PC-3 (cell line): ENCODE results near the gene MRPS18B. TPM values are rescaled to one million over a fixed set of nuclear protein-coding genes. Genes with fewer than 3 reads are reported as not detected.
A peak's percentile ranks its signal among the peaks of the same experiment; 100 is the strongest.

Experiments
- ATAC-seq: fragments of 200-7000 bp; cut with Tn5 transposase; 2 replicates; pipeline ENCODE4 v1.9.1; 2020; ENCODE audit warnings: mild to moderate bottlenecking, moderate library complexity
- BruUV-seq: library from RNA; stranded (reverse); fragments of 400-500 nt; replicated peaks from 2 replicates; lab custom pipeline; 2021; lab: Mats Ljungman, UMichigan
- CTCF ChIA-PET: fragments of 300-600 bp; sonication (Branson Sonifier 250); formaldehyde crosslinking; loops from one replicate; lab custom pipeline; 2022; ENCODE audit warnings: antibody characterized with exemption; lab: Charles Lee
- POLR2A ChIA-PET: fragments of 300-600 bp; sonication (Branson Sonifier 250); formaldehyde crosslinking; loops from one replicate; lab custom pipeline; 2022; ENCODE audit warnings: antibody characterized with exemption; ENCODE audit not compliant: unreplicated experiment; lab: Charles Lee
- DNase-seq: peaks from one replicate; pipeline ENCODE4 v3.0.0-alpha.2; 2015
- H2AFZ ChIP-seq: fragments of 300-600 bp; sonication (generic); 2 replicates; pipeline ENCODE4 v1.6.0; 2016; ENCODE audit warnings: antibody characterized with exemption, low read length
- H3F3A ChIP-seq: fragments of 300-600 bp; sonication (generic); one replicate; pipeline ENCODE4 v1.6.0; 2017; ENCODE audit warnings: antibody characterized with exemption, low read length, control low read depth, mild to moderate bottlenecking; ENCODE audit not compliant: unreplicated experiment
- H3K27ac ChIP-seq: fragments of 300-600 bp; sonication (generic); 2 replicates; pipeline ENCODE4 v1.5.1; 2016; ENCODE audit warnings: mild to moderate bottlenecking, low read length
- H3K27me3 ChIP-seq: fragments of 300-600 bp; sonication (generic); 2 replicates; pipeline ENCODE4 v1.6.1; 2016; ENCODE audit warnings: low read length, mixed read lengths
- H3K36me3 ChIP-seq: fragments of 300-600 bp; sonication (generic); 2 replicates; pipeline ENCODE4 v1.6.1; 2016; ENCODE audit warnings: low read depth, mixed run types, low read length, mixed read lengths
- H3K4me1 ChIP-seq: fragments of 300-600 bp; sonication (generic); 2 replicates; pipeline ENCODE4 v1.5.1; 2016; ENCODE audit warnings: low read length; ENCODE audit not compliant: insufficient read depth
- H3K4me2 ChIP-seq: fragments of 300-600 bp; sonication (generic); 2 replicates; pipeline ENCODE4 v1.6.0; 2016; ENCODE audit warnings: low read length
- H3K4me3 ChIP-seq: fragments of 300-600 bp; sonication (generic); 2 replicates; pipeline ENCODE4 v1.5.1; 2016; ENCODE audit warnings: mild to moderate bottlenecking, low read length, mixed read lengths
- H3K79me2 ChIP-seq: fragments of 300-600 bp; sonication (generic); 2 replicates; pipeline ENCODE4 v1.6.1; 2017; ENCODE audit warnings: low read length, mixed read lengths
- H3K9ac ChIP-seq: fragments of 300-600 bp; sonication (generic); 2 replicates; pipeline ENCODE4 v1.6.0; 2016; ENCODE audit warnings: mild to moderate bottlenecking, low read length
- H3K9me2 ChIP-seq: fragments of 300-600 bp; sonication (generic); replicated peaks from 2 replicates; pipeline ENCODE4 v1.6.1; 2016; ENCODE audit warnings: mixed run types, low read length, mixed read lengths
- H3K9me3 ChIP-seq: fragments of 300-600 bp; sonication (generic); 2 replicates; pipeline ENCODE4 v1.6.1; 2016; ENCODE audit warnings: low read length, mixed read lengths
- H4K20me1 ChIP-seq: fragments of 300-600 bp; sonication (generic); 2 replicates; pipeline ENCODE4 v1.6.1; 2016; ENCODE audit warnings: low read length, mixed read lengths
- EZH2 ChIP-seq: fragments of 300-600 bp; sonication (generic); IDR thresholded peaks from one replicate; pipeline ENCODE4 v1.6.1; 2017; ENCODE audit warnings: antibody characterized with exemption, mild to moderate bottlenecking, low read length; ENCODE audit not compliant: unreplicated experiment
- EZH2phosphoT487 ChIP-seq: fragments of 300-600 bp; sonication (generic); IDR thresholded peaks from 2 replicates; pipeline ENCODE4 v1.6.1; 2018; ENCODE audit warnings: mild to moderate bottlenecking, antibody characterized with exemption, low read length, borderline replicate concordance
- intact Hi-C: fragments of 100-400 bp; cut with micrococcal nuclease; formaldehyde crosslinking; loops from 2 replicates; pipeline ENCODE4 v1.9.0; 2023
- total RNA-seq: library from RNA; depleted of rRNA; stranded (reverse); fragments of >200 nt; gene quantifications from 2 replicates; pipeline ENCODE4 v1.2.3, GENCODE V29; 2014
- TF ChIP-seq, protein P1 (sequence below): fragments of 300-600 bp; sonication (generic); conservative IDR thresholded peaks from 2 replicates; pipeline ENCODE4 v1.5.1; 2017; ENCODE audit warnings: antibody characterized with exemption, low read depth, mild to moderate bottlenecking, low read length

Gene MRPS18B
- total RNA-seq, 1 experiment from 2014 or later = 91.0 TPM

DNA sequence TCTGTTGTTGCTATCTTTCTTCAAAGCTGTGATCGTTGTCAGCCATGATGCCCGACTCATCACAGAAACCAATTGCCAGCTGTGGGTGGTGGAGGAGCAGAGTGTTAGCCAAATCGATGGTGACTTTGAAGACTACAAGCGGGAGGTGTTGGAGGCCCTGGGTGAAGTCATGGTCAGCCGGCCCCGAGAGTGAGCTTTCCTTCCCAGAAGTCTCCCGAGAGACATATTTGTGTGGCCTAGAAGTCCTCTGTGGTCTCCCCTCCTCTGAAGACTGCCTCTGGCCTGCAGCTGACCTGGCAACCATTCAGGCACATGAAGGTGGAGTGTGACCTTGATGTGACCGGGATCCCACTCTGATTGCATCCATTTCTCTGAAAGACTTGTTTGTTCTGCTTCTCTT is 27.1 kb upstream of the MRPS18B start:
- Histone ChIP-seq H3K27me3 (no peaks in the 10 kb centered on the region), H4K20me1 (peaks cover 7% of the 10 kb centered on the region; the same call in 1 of the 2 replicates), H3K4me3 (no peak overlapping the region), H3K4me2 (peak overlapping the region; percentile 21), H3K27ac (peak overlapping the region; percentile 71), H3K79me2 (peaks cover 13% of the 10 kb centered on the region), H3K36me3 (peaks cover 56% of the 10 kb centered on the region), H2AFZ (no peak overlapping the region), H3K9me3 (no peaks in the 10 kb centered on the region), H3K9ac (no peak overlapping the region), H3K4me1 (peaks cover 28% of the 10 kb centered on the region), H3F3A (peaks cover 6% of the 10 kb centered on the region), H3K9me2 (no peaks in the 10 kb centered on the region)
- DNase-seq (no peak), ATAC-seq (no peak)
- intact Hi-C loops = no loop called here
- ChIA-PET CTCF (interaction anchor here (0.8 kb wide), 1 partner anchor 109 kb away, joined by 3 read pairs; no protein-coding TSS in a partner anchor), POLR2A (no interaction called here)
- TF ChIP-seq EZH2phosphoT487 = no peak
- no peak for TF ChIP-seq EZH2
- BruUV-seq = no TSS peak

DNA sequence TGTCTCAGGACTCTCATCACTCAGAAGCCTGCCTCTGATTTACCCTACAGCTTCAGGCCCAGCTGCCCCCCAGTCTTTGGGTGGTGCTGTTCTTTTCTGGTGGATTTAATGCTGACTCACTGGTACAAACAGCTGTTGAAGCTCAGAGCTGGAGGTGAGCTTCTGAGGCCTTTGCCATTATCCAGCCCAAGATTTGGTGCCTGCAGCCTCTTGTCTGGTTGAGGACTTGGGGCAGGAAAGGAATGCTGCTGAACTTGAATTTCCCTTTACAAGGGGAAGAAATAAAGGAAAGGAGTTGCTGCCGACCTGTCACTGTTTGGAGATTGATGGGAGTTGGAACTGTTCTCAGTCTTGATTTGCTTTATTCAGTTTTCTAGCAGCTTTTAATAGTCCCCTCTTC is 26.6 kb upstream of the MRPS18B start:
- CTCF ChIA-PET = interaction anchor here (0.8 kb wide), 1 partner anchor 109 kb away, joined by 3 read pairs; no protein-coding TSS in a partner anchor
- ATAC-seq = peak; percentile 83
- intact Hi-C loops = no loop called here

DNA sequence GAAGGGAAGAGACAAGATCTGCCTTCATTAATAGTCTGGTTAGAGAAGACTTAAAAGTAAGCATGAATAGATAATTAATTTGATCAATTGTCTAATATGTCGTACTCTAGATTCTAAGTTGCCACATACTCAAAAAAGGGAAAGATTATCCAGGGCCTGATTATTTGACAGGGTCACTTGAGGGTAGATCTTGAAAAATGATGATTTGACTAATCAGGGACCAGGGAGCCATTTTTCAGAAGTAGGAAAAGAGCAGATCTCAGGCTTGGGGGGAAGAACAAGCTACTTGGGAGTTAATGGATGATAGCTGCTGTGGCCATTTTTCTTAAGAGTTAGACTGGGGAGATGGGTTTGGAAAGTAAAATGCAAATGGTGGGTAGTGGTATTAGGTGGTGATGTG is 25.4 kb upstream of the MRPS18B start:
- Histone ChIP-seq H3K9me3 (no peaks in the 10 kb centered on the region), H3K36me3 (peaks cover 43% of the 10 kb centered on the region), H3K4me2 (no peak overlapping the region), H3K27ac (no peak overlapping the region), H3K79me2 (peaks cover 13% of the 10 kb centered on the region), H3K9ac (no peak overlapping the region), H3K9me2 (no peaks in the 10 kb centered on the region), H4K20me1 (peaks cover 7% of the 10 kb centered on the region; the same call in 1 of the 2 replicates), H3F3A (peaks cover 6% of the 10 kb centered on the region), H3K27me3 (no peaks in the 10 kb centered on the region), H3K4me3 (no peak overlapping the region), H2AFZ (no peak overlapping the region), H3K4me1 (peaks cover 28% of the 10 kb centered on the region)
- intact Hi-C loops = no loop called here
- TF ChIP-seq EZH2phosphoT487 (no peak), EZH2 (no peak)
- TF ChIP-seq, protein P1, sequence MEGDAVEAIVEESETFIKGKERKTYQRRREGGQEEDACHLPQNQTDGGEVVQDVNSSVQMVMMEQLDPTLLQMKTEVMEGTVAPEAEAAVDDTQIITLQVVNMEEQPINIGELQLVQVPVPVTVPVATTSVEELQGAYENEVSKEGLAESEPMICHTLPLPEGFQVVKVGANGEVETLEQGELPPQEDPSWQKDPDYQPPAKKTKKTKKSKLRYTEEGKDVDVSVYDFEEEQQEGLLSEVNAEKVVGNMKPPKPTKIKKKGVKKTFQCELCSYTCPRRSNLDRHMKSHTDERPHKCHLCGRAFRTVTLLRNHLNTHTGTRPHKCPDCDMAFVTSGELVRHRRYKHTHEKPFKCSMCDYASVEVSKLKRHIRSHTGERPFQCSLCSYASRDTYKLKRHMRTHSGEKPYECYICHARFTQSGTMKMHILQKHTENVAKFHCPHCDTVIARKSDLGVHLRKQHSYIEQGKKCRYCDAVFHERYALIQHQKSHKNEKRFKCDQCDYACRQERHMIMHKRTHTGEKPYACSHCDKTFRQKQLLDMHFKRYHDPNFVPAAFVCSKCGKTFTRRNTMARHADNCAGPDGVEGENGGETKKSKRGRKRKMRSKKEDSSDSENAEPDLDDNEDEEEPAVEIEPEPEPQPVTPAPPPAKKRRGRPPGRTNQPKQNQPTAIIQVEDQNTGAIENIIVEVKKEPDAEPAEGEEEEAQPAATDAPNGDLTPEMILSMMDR = no peak
- CTCF ChIA-PET = interaction anchor here (0.6 kb wide), 1 partner anchor 92 kb away, joined by 3 read pairs; no protein-coding TSS in a partner anchor
- ATAC-seq (no peak), DNase-seq (no peak)
- POLR2A ChIA-PET = interaction anchor here (0.7 kb wide), 1 partner anchor 115 kb away, joined by 7 read pairs; no protein-coding TSS in a partner anchor
- BruUV-seq = no TSS peak

More for the DNA sequence above, 26.6 kb upstream of the MRPS18B start:
- POLR2A ChIA-PET = no interaction called here
- Histone ChIP-seq H3K36me3 (peaks cover 53% of the 10 kb centered on the region), H3K27ac (peak overlapping the region; percentile 71), H3K9me3 (no peaks in the 10 kb centered on the region), H3K27me3 (no peaks in the 10 kb centered on the region), H3K4me1 (peaks cover 28% of the 10 kb centered on the region), H3K79me2 (peaks cover 13% of the 10 kb centered on the region), H2AFZ (no peak overlapping the region), H3K9me2 (no peaks in the 10 kb centered on the region), H3K4me2 (peak overlapping the region; percentile 21), H3F3A (peaks cover 6% of the 10 kb centered on the region), H3K9ac (no peak overlapping the region), H3K4me3 (no peak overlapping the region), H4K20me1 (peaks cover 7% of the 10 kb centered on the region; the same call in 1 of the 2 replicates)
- peak; percentile 85 for DNase-seq
- TF ChIP-seq EZH2 = no peak
- TF ChIP-seq, protein P1 = no peak
- no peak for TF ChIP-seq EZH2phosphoT487
- BruUV-seq = no TSS peak
